NT2/D1 (cell line): ENCODE data around the gene SKOR2.

Source experiments
- YY1 ChIP-seq: IDR thresholded peaks from 2 replicates; pipeline ENCODE4 v1.6.1; 2011; ENCODE audit not compliant: insufficient read length, insufficient read depth
- ZNF274 ChIP-seq: IDR thresholded peaks from 2 replicates; pipeline ENCODE4 v1.6.1; 2011; ENCODE audit warnings: mild to moderate bottlenecking, low read depth, low read length

GRCh38 chr18:47265197-47265596 lies 13.7 kb upstream of the SKOR2 start:
- TF ChIP-seq YY1 = no peak
- TF ChIP-seq ZNF274 = no peak
